Activated CD8-positive, alpha-beta memory T cell treated with anti-CD3 and anti-CD28 coated beads, Interleukin-2, amount 50 U/mL, for 48 hours (primary cell): ENCODE data around the gene CUX1.
"Not testable (repeated sequence)": the region's sequence is repeated elsewhere in the genome, so short reads cannot be mapped to it uniquely, and the experiment has no call there.

ENCODE experiments used
- DNase-seq: peaks from one replicate; pipeline ENCODE4 v3.0.0-alpha.2; 2020

The CUX1 gene

DNA sequence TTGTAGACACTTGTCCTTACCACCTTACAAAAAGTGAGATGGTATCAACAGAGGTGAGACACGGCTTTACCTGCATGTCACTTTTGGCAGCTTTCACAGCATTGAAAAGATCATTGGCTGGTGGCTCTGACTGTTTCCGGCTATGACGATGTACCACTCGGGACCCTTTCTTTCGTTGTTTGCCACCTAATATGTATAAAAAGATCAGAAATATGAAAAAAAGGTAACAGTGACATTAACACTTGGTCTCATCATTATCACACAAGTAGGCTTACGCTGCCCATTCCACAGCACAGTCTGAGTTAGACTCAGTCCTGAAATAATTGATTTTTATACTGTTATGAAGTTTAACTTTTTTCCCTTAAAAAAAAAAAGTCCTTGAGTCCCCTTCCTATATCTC is 509.8 kb downstream of the CUX1 start:
- not testable (repeated sequence) for DNase-seq

DNA sequence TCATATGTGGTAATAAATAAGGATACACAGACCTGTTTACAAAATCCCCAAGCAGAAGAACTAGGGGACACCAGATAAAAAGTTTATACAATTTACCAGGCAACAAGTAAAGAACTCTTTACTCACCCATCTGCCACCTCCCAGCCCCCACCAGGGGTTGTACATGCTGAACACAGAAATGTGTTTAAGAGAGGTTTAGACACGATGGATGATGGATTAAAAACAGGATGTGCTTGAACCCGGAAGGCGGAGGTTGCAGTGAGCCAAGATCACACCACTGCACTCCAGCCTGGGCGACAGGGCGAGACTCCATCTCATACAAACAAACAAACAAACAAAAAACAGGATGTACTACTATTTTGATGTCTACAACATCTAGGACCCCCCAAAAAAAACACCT is 511.4 kb downstream of the CUX1 start:
- DNase-seq: not testable (repeated sequence)

GRCh38 chr7:102329366-102329765 is 511.9 kb downstream of the CUX1 start:
- DNase-seq: not testable (repeated sequence)

DNA sequence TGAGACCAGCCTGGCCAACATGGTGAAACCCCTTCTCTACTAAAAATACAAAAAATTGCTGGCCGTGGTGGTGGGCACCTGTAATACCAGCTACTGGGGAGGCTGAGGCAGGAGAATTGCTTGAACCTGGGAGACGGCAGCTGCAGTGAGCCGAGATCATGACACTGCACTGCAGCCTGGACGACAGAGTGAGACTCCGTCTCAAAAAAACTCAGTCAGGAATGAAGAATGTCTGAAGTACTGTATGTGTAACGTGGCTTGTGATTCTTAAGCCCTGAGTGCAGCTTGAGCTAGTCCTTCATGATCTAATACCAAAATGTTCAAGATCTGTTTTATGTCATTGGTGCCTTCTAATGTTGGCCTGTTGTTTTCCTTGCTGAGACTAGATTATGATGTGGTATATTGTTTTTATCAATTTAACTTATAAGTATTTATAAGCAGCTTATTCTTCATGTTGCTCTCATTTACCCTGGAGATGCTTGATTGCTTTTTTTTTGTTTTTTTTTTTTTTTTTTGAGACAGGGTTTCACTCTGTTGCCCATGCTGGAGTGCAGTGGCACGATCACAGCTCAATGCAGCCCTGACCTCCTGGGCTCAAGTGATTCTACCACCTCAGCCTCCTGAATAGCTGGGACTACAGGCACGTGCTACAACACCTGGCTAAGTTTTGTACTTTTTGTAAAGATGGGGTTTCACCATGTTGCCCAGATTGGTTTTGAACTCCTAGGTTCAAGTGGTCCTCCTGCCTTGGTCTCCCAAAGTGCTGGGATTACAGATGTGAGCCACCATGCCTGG is 513.4 kb downstream of the CUX1 start:
- not testable (repeated sequence) for DNase-seq
